Ovary (tissue), 3 donors: Measurements from ENCODE around the gene KDSR.

Experiments used
- CTCF ChIP-seq, 3 donors: fragments of 450-650 bp in 2 of 3; fragments of 200-600 bp in 1 of 3; IDR thresholded peaks; one replicate each; pipeline versions ENCODE4 v1.5.1 to v1.8.0; 2016 to 2022; ENCODE audit warnings: antibody characterized with exemption in 3 of 3, mild to moderate bottlenecking in 1 of 3
- EP300 ChIP-seq: sonication (generic); formaldehyde crosslinking; IDR thresholded peaks from one replicate; pipeline ENCODE4 v1.6.1; 2017; ENCODE audit warnings: antibody characterized with exemption
- POLR2A ChIP-seq: fragments of 450-650 bp; IDR thresholded peaks from one replicate; pipeline ENCODE4 v1.6.1; 2017; ENCODE audit warnings: antibody characterized with exemption, mild to moderate bottlenecking, moderate library complexity
- donor health status: DM: no; HTN: no; CAD: no.

DNA sequence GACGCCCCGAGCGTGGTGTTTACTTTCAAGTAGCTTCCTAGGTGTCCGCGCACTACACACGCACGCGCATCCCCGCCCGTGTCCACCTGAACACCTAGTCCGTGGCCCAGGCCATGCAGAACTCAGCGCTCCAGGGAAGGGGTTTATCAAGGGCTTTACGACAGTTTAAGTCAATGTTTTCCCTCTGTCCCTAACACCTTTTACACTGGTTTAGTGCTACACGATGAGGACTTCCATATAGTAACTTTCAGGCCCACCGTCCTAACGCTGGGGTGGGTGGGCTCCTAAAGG, 46.1 kb downstream of the KDSR start:
- no peak for TF ChIP-seq CTCF (IDR thresholded peaks at IDR 0.05)
- no peak for TF ChIP-seq POLR2A
- TF ChIP-seq EP300, result no peak
